Measurements from ENCODE around the gene DVL1.

DVL1 gene

DNA sequence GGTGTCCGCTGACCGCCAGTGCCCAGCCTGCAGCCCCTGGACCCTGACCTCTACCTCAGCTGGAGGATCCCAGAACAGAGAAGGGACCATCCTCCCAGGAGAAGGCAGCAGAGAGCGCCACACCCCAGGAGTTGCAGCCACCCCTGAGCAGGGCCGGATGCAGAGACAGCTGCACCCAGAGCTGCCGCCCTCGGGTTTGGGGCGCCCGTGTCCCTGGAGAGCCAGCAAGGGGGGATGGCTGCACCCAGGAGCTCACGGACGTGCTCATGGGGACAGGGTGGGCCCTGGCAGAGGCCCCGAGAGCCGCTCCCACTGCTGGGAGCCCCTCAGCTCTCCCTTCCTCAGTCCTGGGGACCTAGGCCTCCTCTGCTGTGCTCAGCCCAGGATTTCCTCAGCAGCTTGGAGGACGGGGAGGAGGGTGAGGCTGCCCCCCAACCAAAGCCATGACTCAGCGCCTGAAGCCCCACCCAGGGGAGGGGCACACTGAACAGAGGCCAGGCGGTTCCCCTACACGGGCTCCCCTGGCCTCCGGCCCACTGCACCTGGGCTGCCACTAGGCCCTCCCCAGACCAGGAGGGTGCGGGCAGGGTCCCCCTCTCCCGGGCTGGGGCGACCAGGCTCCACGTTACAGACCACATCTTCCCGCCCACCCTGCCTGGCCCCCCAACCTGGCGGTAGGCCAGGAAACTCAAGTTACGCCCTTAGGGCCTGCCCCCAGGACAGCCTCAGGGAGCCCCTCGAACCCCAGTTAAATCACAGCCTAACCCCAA lies 43.7 kb downstream of the DVL1 start:
- FAIRE-seq (peak; percentile 60), DNase-seq (ENCODE audit: insufficient read length) (peak; percentile 75)
- TF ChIP-seq POLR2AphosphoS5 (IDR thresholded peaks at IDR 0.05; ENCODE audit: low read depth, low read length) (no peak), POLR2A (IDR thresholded peaks at IDR 0.05; ENCODE audit: low read depth, low read length) (peak; percentile 43; the same call in 1 of the 2 replicates)

DNA sequence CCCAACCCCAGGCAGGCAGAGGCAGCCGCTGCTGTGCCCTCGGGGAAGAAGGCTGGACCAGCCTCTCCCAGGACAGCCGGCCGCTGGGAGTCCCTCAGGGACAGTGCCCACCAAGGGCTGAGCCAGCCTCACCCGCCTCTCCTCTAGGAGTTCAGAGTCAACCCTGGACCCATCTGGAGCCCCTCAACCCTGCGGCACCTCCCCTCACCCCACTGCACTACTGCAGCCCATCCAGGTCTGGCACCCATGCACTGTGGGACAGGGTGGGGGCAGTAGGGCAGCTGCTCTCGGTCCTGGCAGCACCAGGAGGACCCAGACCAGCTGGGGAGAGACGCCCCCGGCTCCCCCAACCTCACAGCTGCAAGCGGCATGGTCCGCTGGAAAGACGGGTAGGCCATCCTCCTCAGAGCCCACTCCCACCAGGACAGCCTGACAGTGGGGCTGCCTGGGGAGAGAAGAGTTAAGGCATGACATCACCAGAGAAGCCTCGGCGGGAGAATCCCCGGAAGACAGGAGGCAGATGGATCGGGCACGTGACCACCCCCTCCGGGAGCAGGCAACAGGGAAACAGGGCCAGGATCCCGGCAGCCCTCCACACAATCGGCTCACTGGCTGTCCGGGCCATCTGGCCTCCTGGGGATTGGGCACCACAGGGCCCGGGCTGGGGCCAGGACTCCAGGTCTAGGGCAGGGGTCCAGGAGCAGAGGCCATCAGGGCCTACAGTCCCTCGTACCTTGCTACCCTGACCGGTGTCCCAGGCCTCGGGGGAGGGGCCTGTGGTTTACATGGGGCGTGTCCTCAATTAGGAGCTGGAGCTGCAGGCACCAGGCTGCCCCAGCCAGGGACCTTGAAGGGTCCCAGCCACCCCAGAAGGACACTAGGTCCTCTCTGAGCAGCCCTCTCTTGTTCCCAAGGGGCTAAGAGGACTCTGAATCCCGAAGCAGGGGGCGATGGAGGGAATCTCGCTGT lies 44.6 kb downstream of the DVL1 start:
- no peak for DNase-seq (ENCODE audit: insufficient read length)
- FAIRE-seq, result no peak
- no peak for TF ChIP-seq TAF1 (IDR thresholded peaks at IDR 0.05; ENCODE audit: borderline replicate concordance, low read depth, low read length)
- TF ChIP-seq POLR2AphosphoS5 (IDR thresholded peaks at IDR 0.05; ENCODE audit: low read depth, low read length), result no peak
- TF ChIP-seq POLR2A (IDR thresholded peaks at IDR 0.05; ENCODE audit: low read depth, low read length), result no peak

DNA sequence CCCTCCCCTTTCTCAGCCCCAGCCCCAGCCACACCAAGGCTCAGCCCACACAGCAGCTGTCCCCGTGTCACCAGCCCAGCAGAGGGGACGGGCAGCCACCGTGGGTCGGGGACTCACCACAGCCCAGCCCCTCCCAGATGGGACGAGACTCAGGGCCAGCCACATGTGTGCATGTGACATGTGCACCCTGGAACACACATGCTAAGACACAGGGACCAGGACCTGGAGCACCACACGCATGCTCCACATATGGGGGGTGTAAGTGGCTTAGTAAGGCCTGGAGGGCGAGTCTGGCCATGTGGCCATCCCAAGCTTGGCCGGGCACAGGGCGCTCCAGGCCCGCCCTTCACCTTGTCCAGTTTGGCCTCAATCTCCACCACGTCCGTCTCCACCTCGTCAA lies 45.5 kb downstream of the DVL1 start:
- FAIRE-seq (no peak), DNase-seq (ENCODE audit: insufficient read length) (no peak)
- TF ChIP-seq POLR2AphosphoS5 (IDR thresholded peaks at IDR 0.05; ENCODE audit: low read depth, low read length), result no peak
- TF ChIP-seq TAF1 (IDR thresholded peaks at IDR 0.05; ENCODE audit: borderline replicate concordance, low read depth, low read length), result no peak
- no peak for TF ChIP-seq POLR2A (IDR thresholded peaks at IDR 0.05; ENCODE audit: low read depth, low read length)

DNA sequence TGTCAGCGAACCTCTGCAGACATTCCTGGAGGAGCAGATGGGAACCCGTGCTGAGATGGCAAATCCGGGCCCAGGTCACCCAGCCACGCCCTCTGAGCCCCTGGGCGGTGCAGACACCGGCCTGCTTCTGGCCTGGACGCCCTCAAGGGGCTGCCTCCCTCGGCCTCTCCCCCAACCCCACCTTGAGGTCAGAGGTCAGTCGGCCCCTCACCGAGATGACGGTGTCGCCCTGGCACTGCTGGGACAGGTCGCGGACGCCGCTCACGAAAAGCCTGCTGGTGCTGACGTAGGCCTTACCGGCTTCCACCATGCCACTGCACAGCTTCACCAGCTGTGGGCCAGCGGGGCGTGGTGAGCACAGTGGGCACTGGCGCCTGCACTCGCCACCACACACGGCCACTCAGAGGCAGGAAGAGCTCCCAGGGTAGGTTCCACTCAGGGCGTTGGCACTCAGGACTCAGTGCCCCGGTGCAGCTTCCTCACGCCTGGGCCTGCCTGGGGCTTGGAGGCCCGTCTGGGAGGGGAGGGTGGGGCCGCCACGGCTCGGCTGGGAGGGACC lies 46.2 kb downstream of the DVL1 start:
- no peak for FAIRE-seq
- DNase-seq (ENCODE audit: insufficient read length), result no peak
- TF ChIP-seq POLR2AphosphoS5 (IDR thresholded peaks at IDR 0.05; ENCODE audit: low read depth, low read length), result no peak
- TF ChIP-seq POLR2A (IDR thresholded peaks at IDR 0.05; ENCODE audit: low read depth, low read length), result no peak
- TF ChIP-seq TAF1 (IDR thresholded peaks at IDR 0.05; ENCODE audit: borderline replicate concordance, low read depth, low read length), result no peak

DNA sequence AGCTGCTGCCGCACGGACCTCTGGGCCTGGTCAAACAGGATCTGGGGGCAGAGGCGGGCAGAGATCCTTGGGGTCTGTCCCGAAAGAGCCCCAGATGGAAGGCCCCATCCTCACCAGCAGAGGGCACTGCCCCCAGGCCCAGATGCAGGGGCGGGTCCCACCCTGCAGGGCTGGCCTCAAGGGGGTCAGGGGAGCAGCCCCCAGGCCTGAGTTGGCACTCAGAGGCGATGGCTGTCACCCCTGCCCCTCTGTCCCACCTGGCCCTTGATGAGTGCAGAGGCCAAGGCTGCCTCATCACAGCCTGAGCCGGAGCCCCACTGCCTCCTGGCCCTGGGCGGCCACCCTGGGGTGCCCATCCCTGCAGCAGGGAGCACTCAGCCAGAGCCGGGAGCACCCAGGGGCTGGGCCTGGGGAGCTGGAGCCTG lies 47.2 kb downstream of the DVL1 start:
- TF ChIP-seq POLR2A (IDR thresholded peaks at IDR 0.05; ENCODE audit: low read depth, low read length), result no peak
- no peak for TF ChIP-seq POLR2AphosphoS5 (IDR thresholded peaks at IDR 0.05; ENCODE audit: low read depth, low read length)
- no peak for TF ChIP-seq TAF1 (IDR thresholded peaks at IDR 0.05; ENCODE audit: borderline replicate concordance, low read depth, low read length)
- no peak for FAIRE-seq
- DNase-seq (ENCODE audit: insufficient read length), result no peak

DNA sequence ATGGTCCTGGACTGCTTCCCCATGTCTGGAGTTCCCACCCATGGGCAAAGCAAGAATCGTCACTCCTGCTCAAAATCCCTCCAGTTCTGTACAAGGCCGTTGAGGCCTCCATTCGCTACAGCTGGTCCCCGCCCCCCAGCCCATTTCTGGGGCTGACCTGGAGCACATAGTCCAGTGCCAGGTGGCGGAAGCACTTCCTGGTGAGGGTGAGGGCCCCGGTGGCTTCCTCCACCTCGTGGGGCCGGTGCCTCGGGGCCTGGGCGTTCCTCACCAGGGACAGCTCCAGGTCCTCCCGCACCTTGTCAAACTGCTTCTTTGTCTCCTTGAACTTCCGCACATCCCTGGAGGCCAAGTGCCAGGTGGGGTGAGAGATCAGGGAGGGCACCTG lies 48.9 kb downstream of the DVL1 start:
- DNase-seq (ENCODE audit: insufficient read length) (no peak), FAIRE-seq (no peak)
- TF ChIP-seq POLR2AphosphoS5 (IDR thresholded peaks at IDR 0.05; ENCODE audit: low read depth, low read length) (no peak), POLR2A (IDR thresholded peaks at IDR 0.05; ENCODE audit: low read depth, low read length) (no peak), TAF1 (IDR thresholded peaks at IDR 0.05; ENCODE audit: borderline replicate concordance, low read depth, low read length) (no peak)

DNA sequence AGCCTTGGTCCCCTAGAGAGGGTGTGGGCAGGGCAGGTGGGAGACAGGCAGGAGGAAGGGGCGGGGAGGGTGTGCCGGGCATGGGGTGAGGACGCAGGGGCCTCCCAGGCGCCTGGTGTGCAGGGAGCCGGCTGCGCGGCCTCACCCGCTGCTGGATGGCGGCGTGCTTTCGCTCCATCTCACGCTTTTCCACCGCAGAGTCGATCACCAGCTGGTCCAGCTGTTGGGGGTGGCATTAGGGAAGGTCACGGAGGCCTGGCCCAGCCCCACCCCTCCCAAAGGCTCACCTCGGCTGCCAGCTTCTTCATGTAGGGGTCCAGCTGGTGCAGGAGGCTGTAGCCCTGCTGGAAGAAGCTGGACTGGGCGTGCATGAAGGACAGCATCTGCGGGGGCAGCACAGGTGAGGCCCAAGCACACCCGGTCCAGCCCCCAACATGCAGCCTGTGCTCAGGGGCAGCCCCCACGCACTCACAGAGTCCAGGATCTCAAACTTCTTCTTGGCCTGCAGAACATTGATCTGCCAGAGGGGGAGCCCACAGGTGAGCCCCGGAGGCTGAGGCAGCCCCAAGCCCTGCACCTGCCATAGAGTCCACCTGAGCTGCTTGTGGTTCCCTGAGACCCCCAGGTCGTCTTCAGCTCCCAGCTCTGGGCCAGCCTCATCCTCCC lies 49.4 kb downstream of the DVL1 start:
- DNase-seq (ENCODE audit: insufficient read length) (no peak), FAIRE-seq (no peak)
- no peak for TF ChIP-seq POLR2A (IDR thresholded peaks at IDR 0.05; ENCODE audit: low read depth, low read length)
- TF ChIP-seq POLR2AphosphoS5 (IDR thresholded peaks at IDR 0.05; ENCODE audit: low read depth, low read length), result no peak
- no peak for TF ChIP-seq TAF1 (IDR thresholded peaks at IDR 0.05; ENCODE audit: borderline replicate concordance, low read depth, low read length)

DNA sequence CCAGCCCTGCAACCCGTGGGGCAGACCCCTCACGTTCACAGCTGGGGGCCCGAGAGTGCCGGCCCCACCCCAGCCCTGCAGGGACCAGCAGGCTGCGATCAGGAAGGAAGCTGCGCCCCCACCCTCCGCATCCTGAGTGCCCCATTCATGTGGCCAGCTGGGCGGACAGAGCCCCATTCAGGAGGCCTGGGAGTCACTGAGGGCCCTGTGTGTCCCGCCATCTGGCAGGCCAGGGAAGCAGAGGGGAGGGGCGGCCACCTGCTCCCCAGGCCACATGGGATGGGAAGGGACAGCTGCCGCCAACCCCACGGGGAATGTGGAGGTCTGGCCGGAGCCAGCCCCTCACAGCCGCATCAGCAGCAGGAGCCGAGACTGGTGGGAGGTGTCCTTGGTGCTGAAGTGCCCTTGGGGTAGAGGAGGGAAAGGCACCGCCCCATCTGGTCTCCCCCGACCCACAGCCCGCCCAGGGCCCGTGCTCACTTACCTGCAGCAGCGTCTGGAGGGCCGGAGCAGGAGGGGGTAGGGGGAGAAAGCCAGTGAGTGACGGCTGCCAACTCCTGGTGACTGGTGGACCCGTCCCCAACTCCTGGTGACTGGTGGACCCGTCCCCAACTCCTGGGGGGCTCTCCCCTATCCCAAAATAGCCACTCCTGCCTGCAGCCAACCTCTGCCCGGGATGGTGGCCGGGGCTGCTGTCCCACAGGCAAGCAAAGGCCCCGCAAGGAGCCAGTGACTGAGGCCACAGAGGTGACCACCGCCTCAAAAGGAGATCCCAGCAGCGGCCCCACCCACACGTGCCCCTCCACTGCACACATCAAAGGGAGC lies 50.1 kb downstream of the DVL1 start:
- no peak for TF ChIP-seq POLR2A (IDR thresholded peaks at IDR 0.05; ENCODE audit: low read depth, low read length)
- no peak for TF ChIP-seq POLR2AphosphoS5 (IDR thresholded peaks at IDR 0.05; ENCODE audit: low read depth, low read length)
- no peak for TF ChIP-seq TAF1 (IDR thresholded peaks at IDR 0.05; ENCODE audit: borderline replicate concordance, low read depth, low read length)
- DNase-seq (ENCODE audit: insufficient read length) (no peak), FAIRE-seq (no peak)

DNA sequence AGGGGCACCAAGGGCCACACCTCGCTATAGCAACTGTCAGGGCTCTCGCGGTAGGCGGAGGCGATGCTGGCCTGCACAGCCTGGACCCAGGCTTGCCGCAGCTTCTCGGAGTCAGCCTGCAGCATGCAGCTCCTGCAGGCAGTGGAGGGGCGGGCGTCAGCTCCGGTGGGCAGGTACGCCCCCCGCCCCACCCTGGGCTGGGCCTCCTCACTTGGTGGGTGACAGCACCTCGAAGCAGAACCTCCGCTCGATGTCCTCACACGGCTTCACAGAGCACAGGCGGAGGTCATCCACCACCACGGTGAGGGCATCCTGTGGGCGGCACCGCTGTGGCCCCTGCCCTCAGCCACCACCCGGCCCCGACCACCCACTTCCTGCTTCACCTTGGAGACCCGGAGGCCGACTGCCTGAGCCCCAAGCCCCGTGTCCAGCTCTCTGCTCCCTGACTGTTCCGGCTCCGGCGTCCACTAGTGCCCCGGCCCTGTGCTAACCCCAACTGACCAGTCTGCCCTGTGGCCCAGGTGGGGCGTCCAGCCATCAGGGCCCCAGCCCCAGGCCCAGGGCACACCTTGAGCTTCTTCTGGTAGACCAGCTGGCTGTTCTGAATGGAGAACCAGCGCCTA lies 51.3 kb downstream of the DVL1 start:
- TF ChIP-seq POLR2A (IDR thresholded peaks at IDR 0.05; ENCODE audit: low read depth, low read length), result no peak
- DNase-seq (ENCODE audit: insufficient read length), result no peak
- no peak for FAIRE-seq

All from GM12892 (cell line).